NT2/D1 (cell line): ENCODE measurements around the gene GAK.

Experiments
- DNase-seq: peaks from one replicate; pipeline ENCODE4 v3.0.0-alpha.2; 2011; ENCODE audit warnings: low read depth, low spot score
- H3K27me3 ChIP-seq: 2 replicates; pipeline ENCODE4 v1.6.0; 2011; ENCODE audit warnings: mild to moderate bottlenecking; ENCODE audit not compliant: insufficient read length, insufficient read depth
- H3K36me3 ChIP-seq: 2 replicates; pipeline ENCODE4 v1.6.1; 2011; ENCODE audit warnings: mild to moderate bottlenecking, low read length, mixed read lengths; ENCODE audit not compliant: insufficient read depth, insufficient read length
- H3K4me1 ChIP-seq: 2 replicates; pipeline ENCODE4 v1.5.1; 2011; ENCODE audit not compliant: insufficient read depth, insufficient read length
- H3K4me3 ChIP-seq: 2 replicates; pipeline ENCODE4 v1.5.1; 2011; ENCODE audit warnings: low read depth; ENCODE audit not compliant: insufficient read length
- H3K9ac ChIP-seq: 2 replicates; pipeline ENCODE4 v1.6.0; 2011; ENCODE audit warnings: low read depth; ENCODE audit not compliant: insufficient read length
- H3K9me3 ChIP-seq: 2 replicates; pipeline ENCODE4 v1.5.1; 2011; ENCODE audit warnings: mild to moderate bottlenecking, low read length; ENCODE audit not compliant: insufficient read depth
- SUZ12 ChIP-seq: IDR thresholded peaks from 2 replicates; pipeline ENCODE4 v1.6.1; 2011; ENCODE audit not compliant: insufficient read length, insufficient read depth; ENCODE audit errors: extremely low read depth
- YY1 ChIP-seq: IDR thresholded peaks from 2 replicates; pipeline ENCODE4 v1.6.1; 2011; ENCODE audit not compliant: insufficient read length, insufficient read depth
- ZNF274 ChIP-seq: IDR thresholded peaks from 2 replicates; pipeline ENCODE4 v1.6.1; 2011; ENCODE audit warnings: mild to moderate bottlenecking, low read depth, low read length

The GAK gene

DNA sequence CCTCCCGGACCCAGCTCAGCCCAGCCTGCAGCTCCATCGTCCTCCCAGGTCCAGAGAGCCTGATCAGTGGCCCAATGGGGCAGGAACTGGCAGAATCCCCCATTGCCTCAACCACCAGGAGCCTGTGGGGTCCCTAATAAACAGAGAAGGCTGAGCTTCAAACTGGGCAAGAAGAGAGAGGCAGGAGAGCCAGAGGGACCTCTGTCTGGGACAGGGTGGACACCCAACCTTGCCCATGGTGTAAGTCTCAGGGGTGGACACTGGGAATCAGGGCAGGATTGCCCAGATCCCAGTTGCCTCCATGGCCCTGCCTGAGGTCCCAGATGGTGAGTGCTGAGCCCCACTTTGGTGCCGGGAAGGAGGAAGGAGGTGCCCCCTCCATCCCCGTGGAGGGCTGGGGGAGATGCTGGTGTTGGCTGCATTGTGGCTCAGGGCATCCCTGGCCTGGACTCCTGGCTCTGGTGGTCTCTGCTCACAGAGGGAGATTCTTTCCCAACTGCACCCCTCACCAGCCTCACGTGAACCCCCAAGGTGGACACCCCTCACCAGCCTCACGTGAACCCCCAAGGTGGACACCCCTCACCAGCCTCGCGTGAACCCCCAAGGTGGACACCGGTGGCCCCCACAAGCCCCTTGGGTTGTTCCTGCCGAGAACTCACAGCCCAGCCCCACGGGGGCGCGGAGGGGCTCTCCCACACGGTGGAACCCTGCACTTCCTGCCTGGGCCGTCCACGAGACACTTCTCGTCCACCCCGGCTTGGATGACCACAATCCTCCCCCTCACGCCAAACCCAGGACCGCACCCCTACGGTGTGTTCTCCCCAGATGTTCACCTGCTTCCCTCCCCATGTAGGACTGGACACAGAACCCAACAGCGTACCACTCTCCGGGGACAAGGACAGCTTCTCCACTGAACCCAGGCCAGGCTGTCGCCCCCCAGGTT lies 111.6 kb downstream of the GAK start:
- TF ChIP-seq YY1 (no peak), ZNF274 (no peak), SUZ12 (no peak)
- DNase-seq = no peak
- H3K9ac ChIP-seq = no peak overlapping the region
- H3K36me3 ChIP-seq = no peaks in the 10 kb centered on the region
- peaks cover 63% of the 10 kb centered on the region for H3K27me3 ChIP-seq
- H3K4me3 ChIP-seq = no peak overlapping the region
- peaks cover 11% of the 10 kb centered on the region for H3K4me1 ChIP-seq
- H3K9me3 ChIP-seq = no peaks in the 10 kb centered on the region

DNA sequence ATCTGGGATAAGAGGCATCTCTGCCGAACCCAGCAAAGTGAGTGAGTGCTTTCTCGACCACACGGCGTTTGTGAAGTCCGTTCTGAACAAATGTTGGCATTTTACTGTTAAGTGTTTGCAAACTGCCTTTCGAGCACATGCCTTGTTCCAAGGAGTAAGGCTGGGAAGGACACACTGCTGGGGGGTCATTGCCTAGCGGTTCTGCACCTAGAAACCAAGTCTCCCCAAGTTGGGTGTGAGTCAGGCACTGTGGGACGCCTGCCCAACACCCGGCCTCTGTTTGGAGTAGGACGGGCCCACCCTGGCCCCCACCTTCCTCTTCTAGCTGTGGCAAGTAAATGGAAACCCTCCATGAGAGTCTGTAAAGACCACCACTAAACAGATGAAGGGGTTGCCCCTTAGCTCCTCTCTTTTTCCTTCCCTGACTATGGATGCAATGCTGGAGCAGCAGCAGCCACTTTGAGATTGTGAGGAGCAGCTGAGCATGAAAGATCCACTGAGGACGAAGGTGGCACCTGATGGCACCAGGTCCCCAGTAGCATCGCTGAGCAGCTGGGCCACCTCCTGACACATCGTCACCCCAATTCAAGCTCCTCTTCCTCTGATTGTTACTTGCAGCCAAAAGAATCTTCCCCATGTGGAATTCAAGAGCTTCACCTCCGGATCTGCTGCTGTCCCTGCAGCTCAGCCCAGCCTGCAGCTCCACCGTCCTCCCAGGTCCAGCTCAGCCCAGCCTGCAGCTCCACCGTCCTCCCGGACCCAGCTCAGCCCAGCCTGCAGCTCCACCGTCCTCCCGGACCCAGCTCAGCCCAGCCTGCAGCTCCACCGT lies 112.5 kb downstream of the GAK start:
- no peak overlapping the region for H3K9ac ChIP-seq
- H3K36me3 ChIP-seq = no peaks in the 10 kb centered on the region
- peaks cover 54% of the 10 kb centered on the region for H3K27me3 ChIP-seq
- no peak overlapping the region for H3K4me3 ChIP-seq
- no peak for DNase-seq
- peaks cover 8% of the 10 kb centered on the region for H3K4me1 ChIP-seq
- TF ChIP-seq SUZ12 (no peak), ZNF274 (no peak), YY1 (no peak)
- H3K9me3 ChIP-seq = no peaks in the 10 kb centered on the region

- TF ChIP-seq SUZ12 (no peak), YY1 (no peak), ZNF274 (no peak)
- no peak overlapping the region for H3K9ac ChIP-seq
- DNase-seq = no peak
- H3K4me1 ChIP-seq = no peaks in the 10 kb centered on the region
- H3K36me3 ChIP-seq = no peaks in the 10 kb centered on the region
- no peak overlapping the region for H3K4me3 ChIP-seq
- peaks cover 43% of the 10 kb centered on the region for H3K27me3 ChIP-seq
- no peaks in the 10 kb centered on the region for H3K9me3 ChIP-seq
These were observed 113.8 kb downstream of the GAK start for GRCh38 chr4:818106-818921.

DNA sequence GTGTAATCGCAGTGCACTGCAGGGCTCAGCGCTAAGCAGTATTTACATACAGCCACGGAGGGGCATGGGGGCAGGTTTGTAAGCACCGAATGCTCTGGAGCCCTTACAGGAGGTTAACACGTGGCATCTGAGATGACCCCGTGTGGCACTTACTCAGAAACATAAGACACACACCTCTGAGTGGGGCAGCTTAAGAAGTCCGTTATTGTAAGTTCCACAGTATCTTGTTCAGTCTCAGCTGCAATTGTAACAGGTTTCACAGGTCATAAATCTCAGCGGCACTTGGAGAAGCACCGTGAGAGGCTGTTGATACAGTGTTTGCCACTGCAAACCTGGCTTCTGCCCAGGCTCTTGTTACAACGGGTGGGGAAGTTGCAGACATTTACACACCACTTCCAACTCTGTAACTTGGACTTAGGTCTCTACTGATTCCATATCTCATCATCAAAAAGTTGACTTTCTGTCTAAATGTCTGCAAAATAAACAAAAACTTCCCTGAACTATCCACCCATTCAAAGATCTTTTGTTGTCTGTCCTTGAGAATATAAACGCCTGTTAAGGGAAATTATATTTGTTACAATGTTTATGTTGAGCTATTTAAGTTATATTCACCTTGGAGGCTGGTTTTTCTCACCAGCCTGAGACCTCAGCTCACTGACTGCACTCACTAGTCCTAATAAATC lies 116.5 kb downstream of the GAK start:
- no peaks in the 10 kb centered on the region for H3K9me3 ChIP-seq
- no peak overlapping the region for H3K4me3 ChIP-seq
- TF ChIP-seq YY1 = no peak
- no peak for TF ChIP-seq ZNF274
- TF ChIP-seq SUZ12 = no peak
- H3K9ac ChIP-seq = no peak overlapping the region
- H3K4me1 ChIP-seq = no peaks in the 10 kb centered on the region
- DNase-seq = no peak
- H3K27me3 ChIP-seq = peaks cover 33% of the 10 kb centered on the region
- no peaks in the 10 kb centered on the region for H3K36me3 ChIP-seq

DNA sequence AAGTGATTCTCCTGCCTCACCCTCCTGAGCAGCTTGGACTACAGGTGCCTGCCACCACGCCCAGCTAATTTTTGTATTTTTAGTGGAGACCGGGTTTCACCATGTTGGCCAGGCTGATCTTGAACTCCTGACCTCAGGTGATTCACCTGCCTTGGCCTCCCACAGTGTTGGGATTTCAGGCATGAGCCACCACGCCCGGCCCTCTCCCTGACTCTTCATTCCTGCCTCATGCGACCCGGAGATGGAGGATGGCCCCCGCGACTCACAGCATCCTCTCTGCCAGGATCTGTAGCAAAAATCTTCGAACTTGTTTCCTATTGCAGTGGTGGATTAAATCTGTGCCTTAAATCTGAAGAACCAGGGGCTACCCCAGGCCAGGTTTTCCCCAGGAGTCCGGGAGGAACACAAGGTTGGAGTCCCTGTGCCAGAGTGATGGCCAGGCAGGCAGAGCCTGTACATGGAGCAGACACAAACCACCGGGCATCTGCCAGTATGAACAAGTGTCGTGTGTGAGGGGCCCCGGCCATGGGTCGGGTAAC lies 117.7 kb downstream of the GAK start:
- Histone ChIP-seq H3K9me3 (no peaks in the 10 kb centered on the region), H3K9ac (no peak overlapping the region), H3K4me1 (no peaks in the 10 kb centered on the region), H3K4me3 (no peak overlapping the region), H3K36me3 (no peaks in the 10 kb centered on the region), H3K27me3 (peaks cover 26% of the 10 kb centered on the region)
- DNase-seq = no peak
- TF ChIP-seq SUZ12 (no peak), ZNF274 (no peak), YY1 (no peak)

- Histone ChIP-seq H3K4me3 (no peak overlapping the region), H3K9me3 (no peaks in the 10 kb centered on the region), H3K36me3 (no peaks in the 10 kb centered on the region), H3K9ac (no peak overlapping the region), H3K27me3 (peaks cover 21% of the 10 kb centered on the region), H3K4me1 (no peaks in the 10 kb centered on the region)
- no peak for DNase-seq
- TF ChIP-seq YY1 = no peak
- TF ChIP-seq SUZ12 = no peak
- TF ChIP-seq ZNF274 = no peak
These were observed 118.2 kb downstream of the GAK start for GRCh38 chr4:813900-814299.
